LoVo (cell line): Measurements from ENCODE around the gene SLC34A1.
A peak's percentile ranks its signal among the peaks of the same experiment; 100 is the strongest.
"Not testable (repeated sequence)": the region's sequence is repeated elsewhere in the genome, so short reads cannot be mapped to it uniquely, and the experiment has no call there.

Source experiments
- DNase-seq: peaks from one replicate; pipeline ENCODE4 v3.0.0-alpha.2; 2016; ENCODE audit warnings: low spot score

Gene SLC34A1

DNA sequence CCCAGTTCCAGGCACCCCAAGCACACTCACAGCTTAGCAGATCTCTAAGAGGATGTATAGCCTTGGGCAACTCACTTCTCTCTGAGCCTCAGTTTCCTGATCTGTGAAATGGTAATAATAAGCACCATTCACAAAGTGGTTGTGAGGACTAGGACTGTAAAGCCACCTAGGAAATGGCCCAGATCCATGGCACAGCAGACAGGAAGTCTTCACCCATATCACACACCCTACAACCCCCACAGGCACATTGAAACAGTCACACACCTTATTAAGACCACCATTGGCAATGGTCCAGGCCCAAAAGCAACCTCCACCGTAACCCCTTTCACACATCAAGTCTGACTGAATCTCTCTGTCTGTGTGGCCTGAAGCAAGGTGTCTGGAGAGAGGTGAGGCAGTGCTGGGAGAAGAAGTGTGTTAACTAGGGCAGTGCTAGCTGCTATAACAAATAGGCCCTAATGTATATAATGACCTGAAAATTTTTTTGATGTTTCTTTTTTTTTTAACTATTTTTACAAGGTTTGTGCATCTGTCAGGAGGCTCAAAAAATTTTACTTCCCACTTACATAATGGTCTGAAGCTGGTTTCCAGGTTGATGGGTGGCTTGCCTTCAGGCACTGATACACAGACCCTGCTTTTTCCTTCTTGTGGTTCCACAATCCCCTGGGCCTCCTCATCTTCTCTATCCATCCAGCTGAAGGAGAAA lies 28.9 kb upstream of the SLC34A1 start:
- DNase-seq: no peak

DNA sequence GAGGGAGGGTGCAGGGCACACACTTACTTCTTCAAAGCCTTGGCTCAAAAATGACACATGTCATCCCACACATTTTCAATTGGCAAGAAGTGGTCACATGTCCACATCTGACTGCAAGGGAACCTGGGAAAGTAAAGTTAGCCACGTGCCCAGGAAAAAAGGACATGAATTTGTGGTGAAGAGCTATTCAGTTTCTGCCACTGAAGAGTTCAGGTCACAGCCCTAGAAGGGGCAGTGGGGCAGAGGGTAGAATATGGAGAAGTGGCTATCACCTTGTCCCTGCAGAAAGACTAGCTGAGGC lies 28.4 kb upstream of the SLC34A1 start:
- DNase-seq: no peak

DNA sequence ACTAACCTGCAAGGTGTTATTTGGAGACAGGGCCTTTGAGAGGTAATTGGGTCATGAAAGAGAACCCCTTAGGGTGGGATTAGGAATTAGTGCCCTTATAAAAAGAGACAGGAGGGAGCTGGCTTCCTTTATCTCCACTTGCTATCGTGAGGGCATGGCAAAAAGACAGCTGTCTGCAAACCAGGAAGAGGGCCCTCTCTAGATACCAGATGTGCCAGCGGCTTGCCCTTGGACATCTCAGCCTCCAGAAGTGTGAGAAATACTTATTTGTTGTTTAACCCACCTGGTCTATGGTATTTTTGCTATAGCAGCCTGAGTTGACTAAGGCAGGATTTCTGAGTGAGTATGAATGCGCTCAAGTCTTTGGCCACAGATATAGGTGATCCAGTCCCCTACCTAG lies 27.5 kb upstream of the SLC34A1 start:
- no peak for DNase-seq

GRCh38 chr5:177357146-177357458 lies 27.1 kb upstream of the SLC34A1 start:
- DNase-seq: no peak

DNA sequence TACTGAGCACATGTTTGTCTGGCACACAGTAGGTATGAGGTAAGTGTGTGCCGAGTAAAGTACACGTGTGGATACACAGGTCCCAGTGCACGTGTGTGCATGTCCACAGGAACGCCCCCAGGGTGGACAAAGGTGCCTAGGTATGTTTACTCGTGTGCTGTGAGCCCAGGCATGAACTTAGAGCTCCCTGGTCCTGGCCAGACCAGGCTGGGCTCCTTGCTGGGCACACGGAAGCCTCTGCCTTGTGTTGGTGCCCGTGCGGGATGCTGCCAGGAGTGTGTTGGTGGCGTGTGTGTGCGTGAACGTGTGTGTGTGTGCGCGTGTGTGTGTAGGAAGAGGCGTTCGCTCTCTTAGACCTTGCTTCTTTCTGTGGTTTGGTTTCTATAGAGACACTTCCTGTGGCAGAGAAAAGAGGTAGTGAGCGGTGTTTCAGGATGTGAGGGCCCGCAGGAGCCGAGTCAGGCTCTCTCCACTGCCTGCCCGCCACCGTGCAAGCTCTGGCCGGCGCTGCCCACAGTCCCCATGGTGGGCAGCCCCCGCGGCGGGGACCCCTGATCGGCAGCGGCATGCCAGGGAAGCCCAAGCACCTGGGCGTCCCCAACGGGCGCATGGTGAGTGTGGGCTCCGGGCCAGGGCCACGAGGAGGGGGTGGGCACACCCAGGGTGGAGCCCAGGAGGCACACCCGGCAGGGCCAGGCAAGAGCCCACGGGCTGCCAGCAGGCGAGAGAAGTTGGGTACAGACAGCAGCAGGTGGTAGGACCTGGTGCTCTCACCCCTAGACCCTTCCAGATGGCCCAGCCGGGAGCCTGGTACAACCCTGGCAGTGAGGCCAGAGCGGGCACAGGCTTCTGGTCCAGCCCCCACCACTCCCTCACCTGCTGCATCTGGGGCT lies 26.5 kb upstream of the SLC34A1 start, which contains the start of gene RGS14:
Gene RGS14 (plus strand): TSS at position 466 of the 893 bp plus-strand sequence. CDS start 101 bp downstream, at position 567.
- DNase-seq: no peak

DNA sequence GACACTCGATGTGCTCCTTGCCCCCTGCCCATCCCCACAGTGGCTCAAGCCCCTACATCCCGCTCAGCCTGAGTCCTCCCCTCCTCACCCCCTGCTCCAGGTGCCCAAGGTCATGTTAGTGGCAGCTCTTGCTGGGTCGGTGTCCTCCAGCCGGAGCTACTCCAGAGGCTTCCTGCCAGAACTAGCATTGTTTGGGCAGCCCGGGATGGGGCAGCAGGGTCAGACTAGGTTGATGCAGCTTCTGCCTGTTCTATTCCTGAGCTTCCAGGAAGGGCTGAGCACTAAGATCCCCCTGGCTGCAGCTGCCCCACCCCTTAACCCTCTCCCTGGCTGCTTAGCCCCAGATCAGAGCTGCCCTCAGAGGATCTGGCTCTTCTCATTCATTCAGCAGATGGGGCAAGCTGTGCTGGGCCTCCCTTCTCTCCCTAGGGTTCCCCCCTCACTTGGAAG lies 25.8 kb upstream of the SLC34A1 start:
- no peak for DNase-seq

GRCh38 chr5:177359451-177359851 lies 24.8 kb upstream of the SLC34A1 start:
- no peak for DNase-seq

GRCh38 chr5:177359860-177360259 lies 24.4 kb upstream of the SLC34A1 start:
- DNase-seq: no peak

DNA sequence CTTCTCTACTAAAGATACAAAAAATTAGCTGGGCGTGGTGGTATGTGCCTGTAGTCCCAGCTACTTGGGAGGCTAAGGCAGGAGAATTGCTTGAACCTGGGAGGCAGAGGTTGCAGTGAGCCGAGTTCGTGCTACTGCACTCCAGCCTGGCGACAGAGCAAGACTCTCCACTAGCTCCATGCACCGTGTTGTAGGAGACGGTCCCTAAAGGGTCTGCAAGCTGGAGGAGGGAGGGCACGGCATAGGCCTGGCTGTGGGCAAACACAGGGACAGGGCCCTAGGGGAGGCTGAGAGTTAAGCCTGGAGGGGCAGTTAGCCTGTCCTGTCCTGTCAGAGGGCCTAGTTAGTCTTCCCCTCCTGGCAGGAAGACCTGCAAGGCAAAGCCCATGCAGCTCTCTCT lies 23.5 kb upstream of the SLC34A1 start:
- DNase-seq: not testable (repeated sequence)

- DNase-seq: no peak
These were observed 22.6 kb upstream of the SLC34A1 start for GRCh38 chr5:177361418-177362291.

- DNase-seq: no peak
These were observed 22.0 kb upstream of the SLC34A1 start for GRCh38 chr5:177362292-177362609.

GRCh38 chr5:177362610-177363507 lies 21.4 kb upstream of the SLC34A1 start:
- peak; percentile 76 for DNase-seq

DNA sequence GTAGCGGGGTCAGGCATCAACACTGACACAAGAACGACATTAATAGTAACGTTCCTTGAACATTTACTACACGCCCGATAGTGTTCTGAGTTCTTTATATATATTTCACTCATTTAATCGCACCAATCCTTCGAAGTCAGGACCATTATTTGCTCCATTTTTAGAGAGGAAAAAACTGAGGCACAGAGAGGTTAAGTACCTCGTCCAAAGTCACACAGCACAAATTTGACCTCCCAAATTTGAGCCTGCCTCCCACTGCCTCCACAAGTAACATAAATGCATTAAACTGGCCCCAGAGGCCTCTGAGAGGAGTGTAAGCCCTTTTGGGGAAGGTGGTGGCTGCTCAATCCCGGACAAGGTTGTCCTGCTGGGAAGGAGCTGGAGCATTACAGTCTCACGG lies 20.7 kb upstream of the SLC34A1 start:
- DNase-seq: no peak

DNA sequence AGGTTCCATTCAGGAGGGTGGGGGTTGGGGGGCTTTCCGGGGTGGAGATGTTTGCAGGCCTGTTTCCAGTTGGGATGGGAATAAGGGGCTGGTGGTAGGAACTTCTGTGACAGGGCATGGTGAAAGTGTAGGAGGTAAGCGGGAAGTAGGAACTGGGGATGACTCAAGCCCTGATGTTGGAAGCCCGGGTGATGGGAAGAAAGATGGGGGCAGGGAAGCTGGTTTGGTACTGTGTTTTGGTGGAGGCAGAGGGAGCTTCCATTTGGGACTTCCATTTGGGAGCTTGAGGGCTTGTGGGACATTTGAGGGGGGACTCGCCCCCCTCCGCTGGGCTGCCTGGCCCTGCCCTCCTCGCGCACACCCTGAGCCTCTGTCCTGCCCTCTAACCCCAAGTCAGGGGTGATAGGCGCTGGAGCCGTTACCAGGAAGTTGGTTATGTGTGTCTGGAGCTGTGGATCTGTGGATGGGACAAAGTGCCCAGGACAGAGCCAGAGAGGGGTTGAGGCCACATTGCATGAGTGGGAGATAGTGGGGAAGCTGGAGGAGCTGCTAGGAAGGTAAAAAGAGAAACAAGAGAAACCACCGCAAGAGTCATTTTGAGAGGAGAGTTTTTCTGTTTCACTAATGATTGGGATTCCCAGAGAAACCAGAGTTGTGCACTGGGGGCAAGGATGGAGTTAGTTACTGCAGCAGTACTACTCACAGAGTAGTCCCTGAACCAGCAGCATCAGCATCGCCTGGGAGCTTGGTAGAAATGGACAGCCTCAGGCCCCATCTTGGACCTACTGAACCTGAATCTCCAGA lies 19.9 kb upstream of the SLC34A1 start:
- DNase-seq: no peak

- no peak for DNase-seq
These were observed 18.2 kb upstream of the SLC34A1 start for GRCh38 chr5:177365845-177366527.

GRCh38 chr5:177366528-177367322 lies 17.5 kb upstream of the SLC34A1 start:
- DNase-seq: peak; percentile 44

DNA sequence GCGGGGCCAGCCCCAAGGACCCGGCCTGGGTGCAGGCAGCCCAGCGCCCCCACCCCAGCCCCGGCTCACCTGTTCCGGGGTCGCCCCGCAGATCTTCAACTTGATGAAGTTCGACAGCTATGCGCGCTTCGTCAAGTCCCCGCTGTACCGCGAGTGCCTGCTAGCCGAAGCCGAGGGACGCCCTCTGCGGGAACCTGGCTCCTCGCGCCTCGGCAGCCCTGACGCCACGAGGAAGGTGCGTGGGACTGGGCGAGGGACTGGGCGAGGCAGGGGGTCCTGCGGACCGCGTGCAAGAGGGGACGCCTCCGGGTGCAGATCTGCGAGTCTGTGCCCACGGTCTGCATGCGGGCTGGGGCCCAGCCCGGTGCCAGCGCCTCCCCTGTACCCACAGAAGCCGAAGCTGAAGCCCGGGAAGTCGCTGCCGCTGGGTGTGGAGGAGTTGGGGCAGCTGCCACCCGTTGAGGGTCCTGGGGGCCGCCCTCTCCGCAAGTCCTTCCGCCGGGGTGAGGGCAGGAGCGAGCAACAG lies 16.8 kb upstream of the SLC34A1 start:
- no peak for DNase-seq

GRCh38 chr5:177367981-177368868 lies 16.0 kb upstream of the SLC34A1 start:
- no peak for DNase-seq
